ENCODE results near the gene NDOR1. TPM values are rescaled to one million over a fixed set of nuclear protein-coding genes. Genes with fewer than 3 reads are reported as not detected.

Gene NDOR1
- total and polyA plus RNA-seq, 2 experiments from 2014 or later: 8.5 to 12.4 TPM

- no peaks in the 10 kb centered on the region; the same call in 1 of the 2 replicates for H3K36me3 ChIP-seq (ENCODE audit: low read depth)
- no peak overlapping the region for H3K27ac ChIP-seq
- no peak for TF ChIP-seq EZH2phosphoT487 (IDR thresholded peaks at IDR 0.05; ENCODE audit: insufficient read depth, low read depth)
- in situ Hi-C loops (cut with MboI): no loop called here
- no peak overlapping the region for H3K9ac ChIP-seq
- 0 out of 2 replicates have a peak, but pooled peaks cover 2% of the 10 kb centered on the region for H3K4me1 ChIP-seq (ENCODE audit: insufficient read depth)
- no peaks in the 10 kb centered on the region for H4K20me1 ChIP-seq (ENCODE audit: insufficient read depth)
- H3K79me2 ChIP-seq (ENCODE audit: insufficient read depth): peaks cover 15% of the 10 kb centered on the region
- no peak overlapping the region for H3K4me2 ChIP-seq (ENCODE audit: unreplicated experiment)
- no peaks in the 10 kb centered on the region for H3K27me3 ChIP-seq (replicated peaks; ENCODE audit: insufficient read depth)
- 94 to 95% methylated on average over 18 to 22 of the region's 22 CpGs for WGBS, 2 experiments (ENCODE audit: low coverage in 1 of 2, low lambda C conversion rate in 2 of 2, missing lambda C conversion rate in 2 of 2)
- no peaks in the 10 kb centered on the region for H3K9me2 ChIP-seq (ENCODE audit: insufficient read depth)
- no peak overlapping the region for H2AFZ ChIP-seq
- no peaks in the 10 kb centered on the region for H3K9me3 ChIP-seq (ENCODE audit: low read depth)
- DNase-seq: no peak
- H3K4me3 ChIP-seq: no peak overlapping the region
- peaks cover 4% of the 10 kb centered on the region; the same call in 1 of the 2 replicates for H3F3A ChIP-seq (ENCODE audit: insufficient read depth)
These were observed 23.8 kb upstream of the NDOR1 start for GRCh38 chr9:137181680-137182079.

DNA sequence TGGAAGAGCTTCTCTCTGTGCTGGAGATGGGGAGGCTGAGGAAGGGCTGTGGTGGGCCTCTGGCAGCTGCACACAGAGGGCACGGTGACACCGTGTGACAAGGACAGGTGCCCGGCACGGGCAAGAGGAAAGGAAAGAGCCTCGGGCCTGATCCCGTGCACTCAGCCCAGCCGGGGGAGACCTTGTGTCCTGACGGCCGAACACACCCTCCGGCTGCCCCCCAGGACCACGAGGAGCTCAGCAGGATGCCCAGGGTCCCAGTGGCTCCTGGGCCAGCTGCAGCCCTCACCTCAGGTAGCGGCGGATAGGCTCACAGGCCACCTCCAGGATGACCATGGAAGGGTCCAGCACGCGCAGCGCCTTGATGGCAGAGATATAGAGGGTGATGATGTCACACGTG lies 22.7 kb upstream of the NDOR1 start:
- no peak overlapping the region for H3K4me2 ChIP-seq (ENCODE audit: unreplicated experiment)

DNA sequence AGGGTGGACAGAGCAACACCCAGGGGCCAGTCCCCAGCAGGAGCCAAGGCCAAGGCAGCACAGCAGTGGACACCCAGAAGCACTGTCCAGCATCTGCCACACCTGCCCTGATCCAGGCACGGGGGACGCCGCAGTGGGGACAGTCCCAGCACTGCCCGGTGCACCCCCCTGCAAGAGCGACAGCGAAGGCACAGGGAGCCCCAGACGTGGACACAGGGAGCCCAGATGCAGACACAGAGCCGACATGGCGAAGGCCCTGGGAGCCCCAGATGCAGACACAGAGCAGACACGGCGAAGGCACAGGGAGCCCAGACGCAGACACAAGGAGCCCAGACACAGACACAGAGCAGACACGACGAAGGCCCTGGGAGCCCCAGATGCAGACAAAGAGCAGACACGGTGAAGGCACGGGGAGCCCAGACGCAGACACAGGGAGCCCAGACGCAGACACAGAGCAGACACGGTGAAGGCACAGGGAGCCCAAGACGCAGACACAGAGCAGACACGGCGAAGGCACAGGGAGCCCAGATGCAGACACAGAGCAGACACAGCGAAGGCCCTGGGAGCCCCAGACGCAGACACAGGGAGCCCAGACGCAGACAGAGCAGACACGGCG lies 21.4 kb upstream of the NDOR1 start:
- no peaks in the 10 kb centered on the region for H3K27me3 ChIP-seq (replicated peaks; ENCODE audit: insufficient read depth)
- peaks cover 31% of the 10 kb centered on the region for H3K79me2 ChIP-seq (ENCODE audit: insufficient read depth)
- TF ChIP-seq EZH2phosphoT487 (IDR thresholded peaks at IDR 0.05; ENCODE audit: insufficient read depth, low read depth): no peak
- TF ChIP-seq EZH2 (IDR thresholded peaks at IDR 0.05; ENCODE audit: insufficient read depth, poor library complexity, severe bottlenecking): no peak
- H2AFZ ChIP-seq: no peak overlapping the region
- H3K4me2 ChIP-seq (ENCODE audit: unreplicated experiment): no peak overlapping the region
- in situ Hi-C loops (cut with MboI): no loop called here
- H3K4me3 ChIP-seq: no peak overlapping the region
- H3K9me3 ChIP-seq (ENCODE audit: low read depth): no peaks in the 10 kb centered on the region
- no peaks in the 10 kb centered on the region; the same call in 1 of the 2 replicates for H3K36me3 ChIP-seq (ENCODE audit: low read depth)
- WGBS, 2 experiments (ENCODE audit: low coverage in 1 of 2, low lambda C conversion rate in 2 of 2, missing lambda C conversion rate in 2 of 2): 90 to 93% methylated on average over 26 of the region's 27 CpGs
- H3K4me1 ChIP-seq (ENCODE audit: insufficient read depth): peaks cover 9% of the 10 kb centered on the region; the same call in 1 of the 2 replicates
- no peak overlapping the region for H3K27ac ChIP-seq
- no peaks in the 10 kb centered on the region for H4K20me1 ChIP-seq (ENCODE audit: insufficient read depth)
- H3K9ac ChIP-seq: no peak overlapping the region
- no peaks in the 10 kb centered on the region for H3K9me2 ChIP-seq (ENCODE audit: insufficient read depth)
- DNase-seq: no peak
- no peaks in the 10 kb centered on the region for H3F3A ChIP-seq (ENCODE audit: insufficient read depth)

More for the DNA sequence above, 22.7 kb upstream of the NDOR1 start:
- H3K9me3 ChIP-seq (ENCODE audit: low read depth): no peaks in the 10 kb centered on the region
- no peaks in the 10 kb centered on the region for H4K20me1 ChIP-seq (ENCODE audit: insufficient read depth)
- no peaks in the 10 kb centered on the region for H3F3A ChIP-seq (ENCODE audit: insufficient read depth)
- H3K79me2 ChIP-seq (ENCODE audit: insufficient read depth): peaks cover 27% of the 10 kb centered on the region
- H3K27me3 ChIP-seq (replicated peaks; ENCODE audit: insufficient read depth): no peaks in the 10 kb centered on the region
- no peaks in the 10 kb centered on the region for H3K9me2 ChIP-seq (ENCODE audit: insufficient read depth)
- TF ChIP-seq EZH2phosphoT487 (IDR thresholded peaks at IDR 0.05; ENCODE audit: insufficient read depth, low read depth) (no peak), EZH2 (IDR thresholded peaks at IDR 0.05; ENCODE audit: insufficient read depth, poor library complexity, severe bottlenecking) (no peak)
- H3K4me1 ChIP-seq (ENCODE audit: insufficient read depth): peaks cover 9% of the 10 kb centered on the region; the same call in 1 of the 2 replicates
- H3K9ac ChIP-seq: no peak overlapping the region
- no peak overlapping the region for H3K27ac ChIP-seq
- no peaks in the 10 kb centered on the region; the same call in 1 of the 2 replicates for H3K36me3 ChIP-seq (ENCODE audit: low read depth)
- in situ Hi-C loops (cut with MboI): no loop called here
- WGBS, 2 experiments (ENCODE audit: low coverage in 1 of 2, low lambda C conversion rate in 2 of 2, missing lambda C conversion rate in 2 of 2): 88 to 90% methylated on average over 17 of the region's 17 CpGs
- no peak for DNase-seq
- no peak overlapping the region for H3K4me3 ChIP-seq
- no peak overlapping the region for H2AFZ ChIP-seq

GRCh38 chr9:137184881-137185660 lies 20.4 kb upstream of the NDOR1 start:
- in situ Hi-C loops (cut with MboI): no loop called here
- Histone ChIP-seq H3K27me3 (replicated peaks; ENCODE audit: insufficient read depth) (no peaks in the 10 kb centered on the region), H3K36me3 (ENCODE audit: low read depth) (no peaks in the 10 kb centered on the region; the same call in 1 of the 2 replicates), H4K20me1 (ENCODE audit: insufficient read depth) (no peaks in the 10 kb centered on the region), H3K9me2 (ENCODE audit: insufficient read depth) (no peaks in the 10 kb centered on the region), H3K4me2 (ENCODE audit: unreplicated experiment) (no peak overlapping the region), H3K9me3 (ENCODE audit: low read depth) (no peaks in the 10 kb centered on the region), H3K79me2 (ENCODE audit: insufficient read depth) (peaks cover 39% of the 10 kb centered on the region), H2AFZ (no peak overlapping the region), H3K4me1 (ENCODE audit: insufficient read depth) (peaks cover 15% of the 10 kb centered on the region), H3K27ac (no peak overlapping the region), H3K9ac (no peak overlapping the region), H3F3A (ENCODE audit: insufficient read depth) (peaks cover 9% of the 10 kb centered on the region), H3K4me3 (no peak overlapping the region)
- WGBS, 2 experiments (ENCODE audit: low coverage in 1 of 2, low lambda C conversion rate in 2 of 2, missing lambda C conversion rate in 2 of 2): 88 to 90% methylated on average over 40 to 47 of the region's 48 CpGs
- TF ChIP-seq EZH2 (IDR thresholded peaks at IDR 0.05; ENCODE audit: insufficient read depth, poor library complexity, severe bottlenecking) (no peak), EZH2phosphoT487 (IDR thresholded peaks at IDR 0.05; ENCODE audit: insufficient read depth, low read depth) (no peak)
- DNase-seq: no peak

All from GM23248 (cell line).